ENCODE results near the gene NR2E3.

The NR2E3 gene

DNA sequence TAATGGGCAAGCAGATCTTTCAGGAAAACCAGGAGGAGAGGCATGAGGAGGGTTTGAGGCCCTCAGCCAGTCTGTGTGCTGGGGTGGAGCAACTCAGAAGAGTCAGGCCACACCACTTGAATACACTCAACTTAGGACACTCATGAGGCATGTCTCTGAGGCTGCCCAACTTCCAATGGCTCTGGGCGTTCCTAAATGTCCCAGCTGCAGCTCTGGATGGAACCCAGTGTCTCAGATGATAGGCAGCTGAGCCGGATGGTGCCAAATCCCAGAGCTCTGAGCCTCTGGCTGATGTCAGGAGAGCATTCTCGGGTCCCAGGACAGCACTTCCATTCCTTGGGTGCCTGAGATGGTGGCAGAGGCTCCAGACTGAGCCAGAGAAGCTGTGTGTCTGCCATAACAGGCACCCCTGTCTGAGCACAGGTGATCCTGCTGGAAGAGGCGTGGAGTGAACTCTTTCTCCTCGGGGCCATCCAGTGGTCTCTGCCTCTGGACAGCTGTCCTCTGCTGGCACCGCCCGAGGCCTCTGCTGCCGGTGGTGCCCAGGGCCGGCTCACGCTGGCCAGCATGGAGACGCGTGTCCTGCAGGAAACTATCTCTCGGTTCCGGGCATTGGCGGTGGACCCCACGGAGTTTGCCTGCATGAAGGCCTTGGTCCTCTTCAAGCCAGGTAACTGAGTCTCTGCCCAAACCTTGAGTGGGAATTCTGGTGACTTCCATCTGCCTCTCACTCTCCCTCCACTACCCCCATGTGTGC is 2.8 kb downstream of the NR2E3 start:
- H3K4me3 ChIP-seq (replicated peaks; ENCODE audit: low read depth, low read length), result no peak overlapping the region
- no peaks in the 10 kb centered on the region for H3K27me3 ChIP-seq (replicated peaks; ENCODE audit: control insufficient read depth, insufficient read depth, low read length)
- H3K36me3 ChIP-seq (ENCODE audit: control insufficient read depth, insufficient read depth, low read length), result no peaks in the 10 kb centered on the region
- DNase-seq (ENCODE audit: extremely low read depth, insufficient read length), result no peak
- TF ChIP-seq, protein P1, sequence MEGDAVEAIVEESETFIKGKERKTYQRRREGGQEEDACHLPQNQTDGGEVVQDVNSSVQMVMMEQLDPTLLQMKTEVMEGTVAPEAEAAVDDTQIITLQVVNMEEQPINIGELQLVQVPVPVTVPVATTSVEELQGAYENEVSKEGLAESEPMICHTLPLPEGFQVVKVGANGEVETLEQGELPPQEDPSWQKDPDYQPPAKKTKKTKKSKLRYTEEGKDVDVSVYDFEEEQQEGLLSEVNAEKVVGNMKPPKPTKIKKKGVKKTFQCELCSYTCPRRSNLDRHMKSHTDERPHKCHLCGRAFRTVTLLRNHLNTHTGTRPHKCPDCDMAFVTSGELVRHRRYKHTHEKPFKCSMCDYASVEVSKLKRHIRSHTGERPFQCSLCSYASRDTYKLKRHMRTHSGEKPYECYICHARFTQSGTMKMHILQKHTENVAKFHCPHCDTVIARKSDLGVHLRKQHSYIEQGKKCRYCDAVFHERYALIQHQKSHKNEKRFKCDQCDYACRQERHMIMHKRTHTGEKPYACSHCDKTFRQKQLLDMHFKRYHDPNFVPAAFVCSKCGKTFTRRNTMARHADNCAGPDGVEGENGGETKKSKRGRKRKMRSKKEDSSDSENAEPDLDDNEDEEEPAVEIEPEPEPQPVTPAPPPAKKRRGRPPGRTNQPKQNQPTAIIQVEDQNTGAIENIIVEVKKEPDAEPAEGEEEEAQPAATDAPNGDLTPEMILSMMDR (IDR thresholded peaks at IDR 0.05; ENCODE audit: insufficient read depth, low read length, poor library complexity, severe bottlenecking), result no peak

DNA sequence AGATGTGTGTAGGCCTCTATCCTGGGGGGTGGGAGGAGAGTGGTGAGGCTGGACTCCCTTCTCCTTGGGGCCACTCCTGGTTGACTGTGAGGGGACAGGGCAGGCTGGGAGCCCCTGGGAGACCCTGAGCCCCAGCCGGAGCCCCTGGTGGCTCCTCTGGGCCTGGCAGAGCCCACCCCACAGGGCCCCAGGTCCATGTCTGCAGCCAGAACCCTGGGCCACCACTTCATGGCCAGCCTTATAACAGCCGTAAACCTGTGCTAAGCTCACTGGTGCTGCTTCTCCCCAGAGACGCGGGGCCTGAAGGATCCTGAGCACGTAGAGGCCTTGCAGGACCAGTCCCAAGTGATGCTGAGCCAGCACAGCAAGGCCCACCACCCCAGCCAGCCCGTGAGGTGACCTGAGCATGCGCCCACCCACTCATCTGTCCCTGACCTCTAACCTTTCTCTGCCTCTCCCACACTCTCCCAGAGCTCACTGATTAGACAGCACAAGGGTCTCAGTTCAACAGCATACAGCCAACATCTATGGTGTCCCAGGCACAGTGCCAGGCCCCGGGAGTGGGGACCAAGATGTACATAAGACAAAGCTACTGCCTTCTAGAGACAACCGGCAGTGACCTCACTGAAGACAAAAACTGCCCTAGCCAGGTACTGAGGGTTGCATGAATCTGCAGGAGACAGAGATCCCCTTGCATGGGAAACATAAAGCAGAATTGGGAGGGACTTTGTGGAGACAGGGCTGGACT is 3.5 kb downstream of the NR2E3 start:
- TF ChIP-seq, protein P1 (IDR thresholded peaks at IDR 0.05; ENCODE audit: insufficient read depth, low read length, poor library complexity, severe bottlenecking), result no peak
- DNase-seq (ENCODE audit: extremely low read depth, insufficient read length), result no peak
- Histone ChIP-seq H3K27me3 (replicated peaks; ENCODE audit: control insufficient read depth, insufficient read depth, low read length) (no peaks in the 10 kb centered on the region), H3K36me3 (ENCODE audit: control insufficient read depth, insufficient read depth, low read length) (no peaks in the 10 kb centered on the region), H3K4me3 (replicated peaks; ENCODE audit: low read depth, low read length) (no peak overlapping the region)

DNA sequence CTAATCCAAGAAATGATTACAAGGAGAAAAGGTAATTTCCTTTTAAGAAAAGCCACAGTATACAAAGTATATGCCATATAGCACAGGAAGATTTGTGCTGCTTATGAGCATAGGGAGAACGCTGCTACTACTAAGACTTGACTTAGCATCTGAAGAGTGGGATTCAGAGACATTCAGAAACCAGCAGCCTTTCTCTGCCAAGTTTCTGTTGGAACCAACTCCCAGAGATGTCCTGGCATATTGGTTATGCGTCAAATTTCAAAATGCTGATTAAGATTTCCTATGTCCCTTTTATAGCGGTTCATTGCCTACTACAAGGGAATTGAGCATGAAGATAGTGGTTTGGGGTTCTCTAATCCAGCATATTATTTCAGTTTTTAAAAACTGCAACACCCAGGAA is 4.9 kb downstream of the NR2E3 start:
- no peaks in the 10 kb centered on the region for H3K27me3 ChIP-seq (replicated peaks; ENCODE audit: control insufficient read depth, insufficient read depth, low read length)
- TF ChIP-seq, protein P1 (IDR thresholded peaks at IDR 0.05; ENCODE audit: insufficient read depth, low read length, poor library complexity, severe bottlenecking), result no peak

DNA sequence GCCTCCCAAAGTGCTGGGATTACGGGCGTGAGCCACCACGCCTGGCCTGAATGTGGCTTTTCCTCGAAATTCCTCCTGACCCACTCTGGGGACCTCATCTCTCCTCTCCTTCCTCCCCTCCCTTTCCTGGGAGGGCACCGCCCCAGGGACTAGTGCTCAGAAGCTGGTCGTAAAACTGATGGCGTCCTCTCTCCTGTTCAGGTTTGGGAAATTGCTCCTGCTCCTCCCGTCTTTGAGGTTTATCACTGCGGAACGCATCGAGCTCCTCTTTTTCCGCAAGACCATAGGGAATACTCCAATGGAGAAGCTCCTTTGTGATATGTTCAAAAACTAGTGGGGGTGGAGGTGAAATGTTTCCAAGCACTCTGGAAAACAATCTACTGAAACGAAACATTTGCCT is 7.0 kb downstream of the NR2E3 start:
- no peaks in the 10 kb centered on the region for H3K36me3 ChIP-seq (ENCODE audit: control insufficient read depth, insufficient read depth, low read length)
- no peaks in the 10 kb centered on the region for H3K27me3 ChIP-seq (replicated peaks; ENCODE audit: control insufficient read depth, insufficient read depth, low read length)
- no peak overlapping the region for H3K4me3 ChIP-seq (replicated peaks; ENCODE audit: low read depth, low read length)
- TF ChIP-seq, protein P1 (IDR thresholded peaks at IDR 0.05; ENCODE audit: insufficient read depth, low read length, poor library complexity, severe bottlenecking), result no peak
- DNase-seq (ENCODE audit: extremely low read depth, insufficient read length), result no peak

More for the DNA sequence above, 4.9 kb downstream of the NR2E3 start:
- no peak overlapping the region for H3K4me3 ChIP-seq (replicated peaks; ENCODE audit: low read depth, low read length)
- no peak for DNase-seq (ENCODE audit: extremely low read depth, insufficient read length)
- no peaks in the 10 kb centered on the region for H3K36me3 ChIP-seq (ENCODE audit: control insufficient read depth, insufficient read depth, low read length)

DNA sequence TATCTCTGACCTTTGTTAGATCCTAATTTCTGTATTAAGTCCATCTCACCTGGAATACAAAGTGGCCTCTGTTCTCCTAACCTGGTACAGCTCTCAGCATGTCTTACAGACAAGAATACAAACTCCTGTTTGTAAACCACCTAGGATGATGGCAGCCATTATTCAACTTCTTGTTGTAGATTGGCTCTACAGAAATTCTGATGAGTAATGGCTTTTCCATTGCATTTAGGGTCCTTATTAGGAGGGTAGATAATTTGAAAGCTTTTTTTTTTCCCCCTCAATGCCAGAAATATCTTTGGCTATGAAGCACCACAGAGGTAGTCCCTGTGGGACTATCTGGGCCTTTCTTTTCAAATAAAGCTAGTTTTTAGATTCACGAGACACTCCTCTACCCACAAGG is 9.8 kb downstream of the NR2E3 start:
- Histone ChIP-seq H3K27me3 (replicated peaks; ENCODE audit: control insufficient read depth, insufficient read depth, low read length) (no peaks in the 10 kb centered on the region), H3K4me3 (replicated peaks; ENCODE audit: low read depth, low read length) (no peak overlapping the region), H3K36me3 (ENCODE audit: control insufficient read depth, insufficient read depth, low read length) (no peaks in the 10 kb centered on the region; the same call in 1 of the 2 replicates)
- DNase-seq (ENCODE audit: extremely low read depth, insufficient read length), result no peak
- TF ChIP-seq, protein P1 (IDR thresholded peaks at IDR 0.05; ENCODE audit: insufficient read depth, low read length, poor library complexity, severe bottlenecking), result no peak
